ENCODE measurements around the gene CNTNAP2. TPM values are rescaled to one million over a fixed set of nuclear protein-coding genes. Genes with fewer than 3 reads are reported as not detected.

The CNTNAP2 gene
- total and polyA plus RNA-seq, 2 of the 8 experiments (the other 6 are each of a cell fraction or from before 2014, with no cell fraction given) = 27.9 to 71.0 TPM

DNA sequence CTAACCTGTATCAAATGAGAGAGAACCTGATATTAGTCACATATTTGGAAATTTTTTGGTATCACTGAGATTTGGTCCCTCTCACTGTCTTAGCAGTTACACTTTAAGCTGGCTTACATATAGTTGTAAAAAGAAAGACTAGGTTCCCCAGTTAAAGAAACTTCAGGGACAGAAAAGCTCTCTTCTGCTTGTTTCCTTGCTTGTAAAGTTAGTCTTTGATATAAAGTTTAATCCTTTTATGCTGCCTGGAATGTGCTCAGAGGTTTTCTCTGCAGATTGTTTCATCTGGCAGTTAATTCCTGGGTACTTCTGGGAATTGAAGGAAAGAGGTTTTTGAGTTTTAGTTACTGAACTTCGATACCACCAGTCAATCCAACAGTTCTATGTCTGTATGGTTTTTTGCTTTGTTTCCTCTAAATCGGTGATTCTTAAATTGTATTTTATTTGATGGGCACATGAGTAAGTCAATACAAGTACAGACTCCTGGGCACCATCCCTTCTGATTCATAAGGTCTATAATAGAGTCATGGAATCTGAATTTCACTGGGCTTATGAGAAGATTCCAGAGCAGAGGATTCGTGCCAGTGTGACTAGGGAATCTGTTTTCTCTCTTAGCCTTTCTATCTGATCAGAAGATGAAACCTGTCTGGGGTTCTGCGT lies 1393.1 kb downstream of the CNTNAP2 start:
- H4K91ac ChIP-seq (replicated peaks; ENCODE audit: insufficient read length, low read length) = no peak overlapping the region
- H3K23ac ChIP-seq (ENCODE audit: insufficient read length) = no peak overlapping the region
- no peaks in the 10 kb centered on the region for H3K27me3 ChIP-seq (replicated peaks in 1 of 4; ENCODE audit: control insufficient read depth in 3 of 4, extremely low read depth in 1 of 4, insufficient read depth in 3 of 4, low read length in 3 of 4)
- no peak overlapping the region for H4K8ac ChIP-seq (ENCODE audit: extremely low read depth, insufficient read depth, low read length)
- no peak overlapping the region for H2BK15ac ChIP-seq (ENCODE audit: low read length)
- WGBS, 2 experiments (ENCODE audit: extremely low coverage in 1 of 2, insufficient coverage in 1 of 2, insufficient read length in 1 of 2, insufficient replicate concordance in 2 of 2, low coverage in 1 of 2, low lambda C conversion rate in 2 of 2, missing lambda C conversion rate in 1 of 2) = 87% methylated on average over 4 of the region's 4 CpGs; no CpG with 5 or more reads in 1 of the 2 experiments
- no peak overlapping the region for H2BK20ac ChIP-seq (ENCODE audit: low read length)
- H3K14ac ChIP-seq (ENCODE audit: insufficient read length) = no peak overlapping the region
- no peak for FAIRE-seq
- H3K79me1 ChIP-seq (ENCODE audit: low read depth, low read length) = no peaks in the 10 kb centered on the region
- no peak overlapping the region for H2BK12ac ChIP-seq (ENCODE audit: low read depth, low read length)
- no peak overlapping the region for H2BK120ac ChIP-seq (replicated peaks; ENCODE audit: low read depth, low read length)
- ChIA-PET POLR2A (ENCODE audit: partially characterized antibody) (no interaction called here), CTCF (ENCODE audit: partially characterized antibody) (no interaction called here)
- H3K56ac ChIP-seq (replicated peaks; ENCODE audit: insufficient read length, low read depth, low read length) = no peak overlapping the region
- no peak overlapping the region for H3K4me3 ChIP-seq (ENCODE audit: extremely low read depth in 1 of 4, insufficient read depth in 2 of 4, low read depth in 3 of 4, low read length in 4 of 4)
- H3K9ac ChIP-seq (replicated peaks in 1 of 4; ENCODE audit: extremely low read depth in 1 of 4, low read depth in 3 of 4, low read length in 3 of 4) = no peak overlapping the region
- no peak overlapping the region for H2AFZ ChIP-seq (ENCODE audit: low read length)
- H3K4ac ChIP-seq (replicated peaks; ENCODE audit: insufficient read length, low read depth, low read length) = no peak overlapping the region
- no peak overlapping the region for H2BK5ac ChIP-seq (ENCODE audit: low read depth, low read length)
- H3K27ac ChIP-seq (ENCODE audit: low read depth, low read length) = no peak overlapping the region
- DNase-seq (ENCODE audit: low read depth in 1 of 2, low spot score in 2 of 2) = no peak
- H3K18ac ChIP-seq (ENCODE audit: extremely low read depth, low read length) = no peak overlapping the region
- no peak overlapping the region for H2AK5ac ChIP-seq (ENCODE audit: low read depth, low read length)
- H3K4me2 ChIP-seq (ENCODE audit: insufficient read depth in 1 of 2, low read depth in 2 of 2, low read length in 2 of 2) = no peak overlapping the region
- no peaks in the 10 kb centered on the region for H3K23me2 ChIP-seq (ENCODE audit: low read depth, low read length)
- no peaks in the 10 kb centered on the region for H3K9me3 ChIP-seq (ENCODE audit: insufficient read depth in 2 of 2, low read depth in 1 of 2, low read length in 1 of 2)
- H3K4me1 ChIP-seq (replicated peaks in 1 of 4; ENCODE audit: control insufficient read depth in 3 of 4, insufficient read depth in 4 of 4, low read length in 3 of 4) = no peaks in the 10 kb centered on the region
- H4K20me1 ChIP-seq (replicated peaks in 1 of 2; ENCODE audit: control insufficient read depth in 1 of 2, insufficient read depth in 2 of 2, low read length in 2 of 2) = no peaks in the 10 kb centered on the region
- no peak overlapping the region for H4K5ac ChIP-seq (ENCODE audit: insufficient read length, low read depth, low read length)
- H3K36me3 ChIP-seq (ENCODE audit: control insufficient read depth in 2 of 4, insufficient read depth in 4 of 4, low read length in 3 of 4) = no peaks in the 10 kb centered on the region
- no peaks in the 10 kb centered on the region for H3K79me2 ChIP-seq (ENCODE audit: control insufficient read depth in 1 of 2, insufficient read depth in 2 of 2, low read length in 2 of 2)
- no peak for TF ChIP-seq CREB1 (IDR thresholded peaks at IDR 0.05)
- TF ChIP-seq SRF (IDR thresholded peaks at IDR 0.05; ENCODE audit: low read depth, low read length) = no peak
- no peak for TF ChIP-seq BACH1 (IDR thresholded peaks at IDR 0.05; ENCODE audit: low read length)
- TF ChIP-seq, protein P1, sequence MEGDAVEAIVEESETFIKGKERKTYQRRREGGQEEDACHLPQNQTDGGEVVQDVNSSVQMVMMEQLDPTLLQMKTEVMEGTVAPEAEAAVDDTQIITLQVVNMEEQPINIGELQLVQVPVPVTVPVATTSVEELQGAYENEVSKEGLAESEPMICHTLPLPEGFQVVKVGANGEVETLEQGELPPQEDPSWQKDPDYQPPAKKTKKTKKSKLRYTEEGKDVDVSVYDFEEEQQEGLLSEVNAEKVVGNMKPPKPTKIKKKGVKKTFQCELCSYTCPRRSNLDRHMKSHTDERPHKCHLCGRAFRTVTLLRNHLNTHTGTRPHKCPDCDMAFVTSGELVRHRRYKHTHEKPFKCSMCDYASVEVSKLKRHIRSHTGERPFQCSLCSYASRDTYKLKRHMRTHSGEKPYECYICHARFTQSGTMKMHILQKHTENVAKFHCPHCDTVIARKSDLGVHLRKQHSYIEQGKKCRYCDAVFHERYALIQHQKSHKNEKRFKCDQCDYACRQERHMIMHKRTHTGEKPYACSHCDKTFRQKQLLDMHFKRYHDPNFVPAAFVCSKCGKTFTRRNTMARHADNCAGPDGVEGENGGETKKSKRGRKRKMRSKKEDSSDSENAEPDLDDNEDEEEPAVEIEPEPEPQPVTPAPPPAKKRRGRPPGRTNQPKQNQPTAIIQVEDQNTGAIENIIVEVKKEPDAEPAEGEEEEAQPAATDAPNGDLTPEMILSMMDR (IDR thresholded peaks at IDR 0.05; ENCODE audit: control extremely low read depth in 1 of 3, insufficient read depth in 1 of 3, low read depth in 1 of 3, low read length in 3 of 3) = no peak
